ENCODE measurements around the gene NR2E1.

NR2E1 gene

DNA sequence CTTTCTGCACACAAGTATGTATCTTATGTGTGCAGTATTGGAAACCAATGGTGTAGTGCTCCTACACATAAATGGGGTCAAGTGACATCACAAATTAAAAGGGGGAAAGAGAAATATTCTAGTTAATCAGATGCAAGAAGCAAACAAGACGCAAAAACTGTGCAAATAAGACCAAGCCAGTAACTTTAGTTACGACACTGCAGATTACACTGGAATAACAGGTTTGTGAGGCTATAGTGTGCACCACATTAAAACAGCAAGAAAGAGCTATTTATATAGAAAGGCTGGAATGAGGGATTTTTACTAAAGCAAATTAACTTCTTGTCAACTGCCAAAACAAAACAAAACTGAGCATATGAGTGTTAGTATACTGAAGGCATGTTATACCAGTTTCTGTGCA, 45.8 kb downstream of the NR2E1 start:
- no peaks in the 10 kb centered on the region for H3K4me1 ChIP-seq (ENCODE audit: control insufficient read depth, low read length)
- no peak overlapping the region for H3K27ac ChIP-seq (ENCODE audit: low read depth, low read length)
- no peak overlapping the region for H3K4me3 ChIP-seq (ENCODE audit: low read length)
- H3K36me3 ChIP-seq (ENCODE audit: control insufficient read depth, low read length), result peaks cover 16% of the 10 kb centered on the region
- peaks cover 5% of the 10 kb centered on the region; the same call in 1 of the 2 replicates for H3K79me2 ChIP-seq (ENCODE audit: control insufficient read depth, low read length)
- H3K9me3 ChIP-seq (ENCODE audit: control insufficient read depth, insufficient read depth, low read length), result no peaks in the 10 kb centered on the region
- H3K9me2 ChIP-seq (replicated peaks; ENCODE audit: control insufficient read depth, low read length), result no peaks in the 10 kb centered on the region
- no peak for TF ChIP-seq EZH2phosphoT487 (IDR thresholded peaks at IDR 0.05; ENCODE audit: borderline replicate concordance, low read length)
- TF ChIP-seq, protein P1, sequence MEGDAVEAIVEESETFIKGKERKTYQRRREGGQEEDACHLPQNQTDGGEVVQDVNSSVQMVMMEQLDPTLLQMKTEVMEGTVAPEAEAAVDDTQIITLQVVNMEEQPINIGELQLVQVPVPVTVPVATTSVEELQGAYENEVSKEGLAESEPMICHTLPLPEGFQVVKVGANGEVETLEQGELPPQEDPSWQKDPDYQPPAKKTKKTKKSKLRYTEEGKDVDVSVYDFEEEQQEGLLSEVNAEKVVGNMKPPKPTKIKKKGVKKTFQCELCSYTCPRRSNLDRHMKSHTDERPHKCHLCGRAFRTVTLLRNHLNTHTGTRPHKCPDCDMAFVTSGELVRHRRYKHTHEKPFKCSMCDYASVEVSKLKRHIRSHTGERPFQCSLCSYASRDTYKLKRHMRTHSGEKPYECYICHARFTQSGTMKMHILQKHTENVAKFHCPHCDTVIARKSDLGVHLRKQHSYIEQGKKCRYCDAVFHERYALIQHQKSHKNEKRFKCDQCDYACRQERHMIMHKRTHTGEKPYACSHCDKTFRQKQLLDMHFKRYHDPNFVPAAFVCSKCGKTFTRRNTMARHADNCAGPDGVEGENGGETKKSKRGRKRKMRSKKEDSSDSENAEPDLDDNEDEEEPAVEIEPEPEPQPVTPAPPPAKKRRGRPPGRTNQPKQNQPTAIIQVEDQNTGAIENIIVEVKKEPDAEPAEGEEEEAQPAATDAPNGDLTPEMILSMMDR (IDR thresholded peaks at IDR 0.05; ENCODE audit: low read depth, low read length, poor library complexity, severe bottlenecking), result no peak
- H3F3A ChIP-seq (ENCODE audit: control insufficient read depth, insufficient read depth), result no peaks in the 10 kb centered on the region
- no peaks in the 10 kb centered on the region for H3K27me3 ChIP-seq (ENCODE audit: control insufficient read depth, low read length)
- H4K20me1 ChIP-seq (ENCODE audit: control insufficient read depth, insufficient read depth, low read depth, low read length), result no peaks in the 10 kb centered on the region
- H3K4me2 ChIP-seq (ENCODE audit: low read length), result no peak overlapping the region

DNA sequence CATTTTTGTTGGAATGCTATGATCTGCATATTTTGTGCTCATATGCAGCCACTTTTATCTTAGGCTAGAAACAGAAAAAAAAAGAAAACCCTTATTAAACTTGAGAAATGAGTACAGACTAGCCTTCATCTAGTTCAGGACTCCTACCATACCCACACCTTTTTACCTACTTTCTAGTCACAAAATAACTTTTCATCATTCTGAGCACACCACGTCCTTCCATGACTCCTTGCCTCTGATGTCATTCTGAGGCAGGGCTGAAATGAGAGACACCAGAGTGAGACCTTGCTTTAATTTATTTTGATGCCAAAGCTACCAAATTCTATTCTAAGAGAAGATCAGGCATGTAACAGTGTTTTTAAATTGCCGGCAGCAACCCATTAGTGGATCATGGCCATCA, 56.2 kb downstream of the NR2E1 start:
- Histone ChIP-seq H3K27me3 (ENCODE audit: control insufficient read depth, low read length) (no peaks in the 10 kb centered on the region), H3K4me1 (ENCODE audit: control insufficient read depth, low read length) (no peaks in the 10 kb centered on the region), H4K20me1 (ENCODE audit: control insufficient read depth, insufficient read depth, low read depth, low read length) (no peaks in the 10 kb centered on the region), H3K4me3 (ENCODE audit: low read length) (no peak overlapping the region), H3K36me3 (ENCODE audit: control insufficient read depth, low read length) (peaks cover 32% of the 10 kb centered on the region), H3F3A (ENCODE audit: control insufficient read depth, insufficient read depth) (no peaks in the 10 kb centered on the region), H3K9me2 (replicated peaks; ENCODE audit: control insufficient read depth, low read length) (no peaks in the 10 kb centered on the region), H3K79me2 (ENCODE audit: control insufficient read depth, low read length) (peaks cover 9% of the 10 kb centered on the region), H3K27ac (ENCODE audit: low read depth, low read length) (no peak overlapping the region), H3K9me3 (ENCODE audit: control insufficient read depth, insufficient read depth, low read length) (no peaks in the 10 kb centered on the region), H3K4me2 (ENCODE audit: low read length) (no peak overlapping the region)
- TF ChIP-seq, protein P1 (IDR thresholded peaks at IDR 0.05; ENCODE audit: low read depth, low read length, poor library complexity, severe bottlenecking), result no peak
- no peak for TF ChIP-seq EZH2phosphoT487 (IDR thresholded peaks at IDR 0.05; ENCODE audit: borderline replicate concordance, low read length)

DNA sequence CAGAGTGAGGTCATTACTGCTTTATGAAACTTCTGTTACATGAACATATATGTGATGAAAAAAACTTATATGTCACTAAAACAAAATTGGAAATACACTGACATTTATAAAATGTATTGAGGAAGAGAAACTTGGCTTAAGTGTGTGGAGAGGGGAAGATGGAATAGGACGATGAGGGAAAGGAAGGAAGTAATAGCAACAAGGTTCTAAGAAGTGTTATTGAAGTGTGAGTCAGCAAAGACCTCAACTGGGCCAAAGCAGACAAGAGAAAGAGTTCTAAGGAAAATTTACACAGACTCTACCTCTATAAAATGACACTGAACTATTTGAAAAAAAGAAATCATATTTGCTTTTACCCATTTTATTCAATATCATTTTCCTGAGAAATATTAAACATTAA, 56.7 kb downstream of the NR2E1 start:
- Histone ChIP-seq H3K36me3 (ENCODE audit: control insufficient read depth, low read length) (peaks cover 32% of the 10 kb centered on the region), H3K9me2 (replicated peaks; ENCODE audit: control insufficient read depth, low read length) (no peaks in the 10 kb centered on the region), H3K27ac (ENCODE audit: low read depth, low read length) (no peak overlapping the region), H3K4me3 (ENCODE audit: low read length) (no peak overlapping the region), H3K4me2 (ENCODE audit: low read length) (no peak overlapping the region), H3K27me3 (ENCODE audit: control insufficient read depth, low read length) (no peaks in the 10 kb centered on the region), H3F3A (ENCODE audit: control insufficient read depth, insufficient read depth) (no peaks in the 10 kb centered on the region), H3K79me2 (ENCODE audit: control insufficient read depth, low read length) (peaks cover 14% of the 10 kb centered on the region), H4K20me1 (ENCODE audit: control insufficient read depth, insufficient read depth, low read depth, low read length) (no peaks in the 10 kb centered on the region), H3K4me1 (ENCODE audit: control insufficient read depth, low read length) (no peaks in the 10 kb centered on the region), H3K9me3 (ENCODE audit: control insufficient read depth, insufficient read depth, low read length) (no peaks in the 10 kb centered on the region)
- TF ChIP-seq EZH2phosphoT487 (IDR thresholded peaks at IDR 0.05; ENCODE audit: borderline replicate concordance, low read length), result no peak
- TF ChIP-seq, protein P1 (IDR thresholded peaks at IDR 0.05; ENCODE audit: low read depth, low read length, poor library complexity, severe bottlenecking), result no peak

- Histone ChIP-seq H3F3A (ENCODE audit: control insufficient read depth, insufficient read depth) (no peaks in the 10 kb centered on the region), H3K9me2 (replicated peaks; ENCODE audit: control insufficient read depth, low read length) (no peaks in the 10 kb centered on the region), H3K4me3 (ENCODE audit: low read length) (no peak overlapping the region), H3K27ac (ENCODE audit: low read depth, low read length) (no peak overlapping the region), H3K79me2 (ENCODE audit: control insufficient read depth, low read length) (peaks cover 39% of the 10 kb centered on the region), H3K27me3 (ENCODE audit: control insufficient read depth, low read length) (no peaks in the 10 kb centered on the region), H4K20me1 (ENCODE audit: control insufficient read depth, insufficient read depth, low read depth, low read length) (no peaks in the 10 kb centered on the region), H3K4me1 (ENCODE audit: control insufficient read depth, low read length) (no peaks in the 10 kb centered on the region), H3K36me3 (ENCODE audit: control insufficient read depth, low read length) (peaks cover 6% of the 10 kb centered on the region), H3K4me2 (ENCODE audit: low read length) (no peak overlapping the region), H3K9me3 (ENCODE audit: control insufficient read depth, insufficient read depth, low read length) (no peaks in the 10 kb centered on the region)
- TF ChIP-seq, protein P1 (IDR thresholded peaks at IDR 0.05; ENCODE audit: low read depth, low read length, poor library complexity, severe bottlenecking), result no peak
Measured at GRCh38 chr6:108227290-108227689, 61.5 kb downstream of the NR2E1 start.
